Globus pallidus (tissue), 1 donor: ENCODE data around the gene STRN.
"Not testable (repeated sequence)": the region's sequence is repeated elsewhere in the genome, so short reads cannot be mapped to it uniquely, and the experiment has no call there.

Experiments used
- DNase-seq: peaks from one replicate; pipeline ENCODE4 v3.0.0-alpha.2; 2015; ENCODE audit warnings: low spot score

Gene STRN

GRCh38 chr2:36839976-36840617, 126.2 kb downstream of the STRN start:
- no peak for DNase-seq

GRCh38 chr2:36834731-36835524, 131.4 kb downstream of the STRN start:
- DNase-seq = no peak

- no peak for DNase-seq
These were observed 132.1 kb downstream of the STRN start for GRCh38 chr2:36834203-36834602.

GRCh38 chr2:36831185-36831584, 135.2 kb downstream of the STRN start:
- no peak for DNase-seq

- not testable (repeated sequence) for DNase-seq
These were observed 141.7 kb downstream of the STRN start for GRCh38 chr2:36824683-36825082.

GRCh38 chr2:36824273-36824672, 142.1 kb downstream of the STRN start:
- DNase-seq = no peak

- DNase-seq = no peak
These were observed 142.5 kb downstream of the STRN start for GRCh38 chr2:36823862-36824261.

- DNase-seq = no peak
These were observed 145.3 kb downstream of the STRN start for GRCh38 chr2:36820942-36821605.

- DNase-seq = no peak
These were observed 147.1 kb downstream of the STRN start for GRCh38 chr2:36819095-36819711.

GRCh38 chr2:36818542-36818941, 147.8 kb downstream of the STRN start:
- DNase-seq = no peak

- no peak for DNase-seq
These were observed 154.1 kb downstream of the STRN start for GRCh38 chr2:36812196-36812595.

- DNase-seq = no peak
These were observed 155.3 kb downstream of the STRN start for GRCh38 chr2:36811071-36811470.

- no peak for DNase-seq
These were observed 157.3 kb downstream of the STRN start for GRCh38 chr2:36809069-36809445.

GRCh38 chr2:36808386-36809068, 157.8 kb downstream of the STRN start:
- DNase-seq = no peak

- no peak for DNase-seq
These were observed 159.0 kb downstream of the STRN start for GRCh38 chr2:36807223-36807886.

GRCh38 chr2:36805635-36806224, 160.6 kb downstream of the STRN start:
- no peak for DNase-seq

- no peak for DNase-seq
These were observed 163.4 kb downstream of the STRN start for GRCh38 chr2:36802952-36803351.

GRCh38 chr2:36801088-36801487, 165.2 kb downstream of the STRN start:
- no peak for DNase-seq

- DNase-seq = no peak
These were observed 166.0 kb downstream of the STRN start for GRCh38 chr2:36800381-36800780.

- no peak for DNase-seq
These were observed 167.6 kb downstream of the STRN start for GRCh38 chr2:36798724-36799123.
